ENCODE data around the gene COMMD1.
"Not testable (repeated sequence)": the region's sequence is repeated elsewhere in the genome, so short reads cannot be mapped to it uniquely, and the experiment has no call there.

COMMD1 gene

DNA sequence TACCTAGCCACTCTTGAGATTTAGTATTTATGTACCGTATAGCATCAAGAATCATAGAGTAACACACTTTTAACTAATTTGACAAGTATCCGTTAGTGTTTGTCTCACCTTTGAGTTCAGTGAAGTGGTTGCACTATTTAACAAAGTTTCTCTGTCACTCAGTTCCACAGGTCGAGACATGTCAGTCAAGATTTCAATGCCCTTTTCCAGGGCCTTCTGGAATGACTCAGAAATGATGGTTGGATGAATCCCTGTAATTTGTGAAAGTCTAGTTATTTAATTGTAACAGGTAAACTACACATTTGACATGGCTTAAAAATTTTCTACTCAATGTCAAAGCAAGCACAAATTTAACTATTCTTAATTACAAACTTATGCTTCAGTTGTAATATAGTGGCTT, 26.7 kb upstream of the COMMD1 start:
- TF ChIP-seq, protein P1, sequence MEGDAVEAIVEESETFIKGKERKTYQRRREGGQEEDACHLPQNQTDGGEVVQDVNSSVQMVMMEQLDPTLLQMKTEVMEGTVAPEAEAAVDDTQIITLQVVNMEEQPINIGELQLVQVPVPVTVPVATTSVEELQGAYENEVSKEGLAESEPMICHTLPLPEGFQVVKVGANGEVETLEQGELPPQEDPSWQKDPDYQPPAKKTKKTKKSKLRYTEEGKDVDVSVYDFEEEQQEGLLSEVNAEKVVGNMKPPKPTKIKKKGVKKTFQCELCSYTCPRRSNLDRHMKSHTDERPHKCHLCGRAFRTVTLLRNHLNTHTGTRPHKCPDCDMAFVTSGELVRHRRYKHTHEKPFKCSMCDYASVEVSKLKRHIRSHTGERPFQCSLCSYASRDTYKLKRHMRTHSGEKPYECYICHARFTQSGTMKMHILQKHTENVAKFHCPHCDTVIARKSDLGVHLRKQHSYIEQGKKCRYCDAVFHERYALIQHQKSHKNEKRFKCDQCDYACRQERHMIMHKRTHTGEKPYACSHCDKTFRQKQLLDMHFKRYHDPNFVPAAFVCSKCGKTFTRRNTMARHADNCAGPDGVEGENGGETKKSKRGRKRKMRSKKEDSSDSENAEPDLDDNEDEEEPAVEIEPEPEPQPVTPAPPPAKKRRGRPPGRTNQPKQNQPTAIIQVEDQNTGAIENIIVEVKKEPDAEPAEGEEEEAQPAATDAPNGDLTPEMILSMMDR (IDR thresholded peaks at IDR 0.05; ENCODE audit: control extremely low read depth, extremely low read depth, low read depth, missing control alignments), result no peak
- POLR2A ChIA-PET, result interaction anchor here (0.7 kb wide), 1 partner anchor 349 kb away, joined by 4 read pairs; no protein-coding TSS in a partner anchor
- CTCF ChIA-PET, result interaction anchor here (0.8 kb wide), 1 partner anchor 8 kb away, joined by 3 read pairs; no protein-coding TSS in a partner anchor
- DNase-seq (ENCODE audit: extremely low spot score), result no peak

DNA sequence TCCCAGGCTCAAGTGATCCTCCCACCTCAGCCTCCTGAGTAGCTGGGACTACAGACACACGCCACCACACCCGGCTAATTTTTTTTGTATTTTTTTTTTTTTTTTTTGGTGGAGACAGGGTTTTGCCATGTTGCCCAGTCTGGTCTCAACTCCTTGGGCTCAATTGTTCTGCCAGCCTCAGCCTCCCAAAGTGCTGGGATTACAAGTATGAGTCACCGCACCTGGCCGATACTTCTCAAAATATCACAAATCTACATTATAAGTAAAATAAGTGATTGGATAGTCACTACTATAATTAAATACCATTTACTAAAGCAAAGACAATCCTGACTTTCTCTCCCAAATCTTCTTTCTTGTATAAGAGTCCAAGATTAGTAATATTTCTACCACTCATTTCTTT, 26.1 kb upstream of the COMMD1 start:
- CTCF ChIA-PET; DNase-seq (ENCODE audit: extremely low spot score): not testable (repeated sequence)
- POLR2A ChIA-PET, result interaction anchor here (0.6 to 0.7 kb wide), 2 partner anchors 115 to 348 kb away, joined by 4 to 6 read pairs; no protein-coding TSS in a partner anchor

DNA sequence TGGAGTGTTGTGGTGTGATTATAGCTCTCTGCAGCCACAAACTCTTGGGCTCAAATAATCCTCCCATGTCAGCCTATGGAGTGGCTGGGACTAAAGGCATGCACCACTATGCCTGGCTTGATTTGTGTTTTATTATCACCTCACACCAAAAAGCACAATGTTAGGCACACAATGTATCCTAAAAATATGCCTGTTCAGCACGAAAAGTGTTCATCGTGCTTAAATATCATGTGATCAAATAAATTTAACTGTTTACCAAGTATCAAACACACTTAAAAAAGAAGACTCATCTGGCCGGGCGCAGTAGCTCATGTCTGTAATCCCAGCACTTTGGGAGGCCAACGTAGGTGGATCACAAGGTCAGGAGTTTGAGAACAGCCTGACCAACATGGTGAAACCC, 22.6 kb upstream of the COMMD1 start:
- TF ChIP-seq, protein P1 (IDR thresholded peaks at IDR 0.05; ENCODE audit: control extremely low read depth, extremely low read depth, low read depth, missing control alignments), result no peak
- POLR2A ChIA-PET, result interaction anchor here (0.6 kb wide), 2 partner anchors 381 to 797 kb away, joined by 3 to 4 read pairs; no protein-coding TSS in a partner anchor
- no peak for DNase-seq (ENCODE audit: extremely low spot score)
- CTCF ChIA-PET, result interaction anchor here (0.7 to 1.4 kb wide), 2 partner anchors 11 to 15 kb away, joined by 3 to 5 read pairs; no protein-coding TSS in a partner anchor

DNA sequence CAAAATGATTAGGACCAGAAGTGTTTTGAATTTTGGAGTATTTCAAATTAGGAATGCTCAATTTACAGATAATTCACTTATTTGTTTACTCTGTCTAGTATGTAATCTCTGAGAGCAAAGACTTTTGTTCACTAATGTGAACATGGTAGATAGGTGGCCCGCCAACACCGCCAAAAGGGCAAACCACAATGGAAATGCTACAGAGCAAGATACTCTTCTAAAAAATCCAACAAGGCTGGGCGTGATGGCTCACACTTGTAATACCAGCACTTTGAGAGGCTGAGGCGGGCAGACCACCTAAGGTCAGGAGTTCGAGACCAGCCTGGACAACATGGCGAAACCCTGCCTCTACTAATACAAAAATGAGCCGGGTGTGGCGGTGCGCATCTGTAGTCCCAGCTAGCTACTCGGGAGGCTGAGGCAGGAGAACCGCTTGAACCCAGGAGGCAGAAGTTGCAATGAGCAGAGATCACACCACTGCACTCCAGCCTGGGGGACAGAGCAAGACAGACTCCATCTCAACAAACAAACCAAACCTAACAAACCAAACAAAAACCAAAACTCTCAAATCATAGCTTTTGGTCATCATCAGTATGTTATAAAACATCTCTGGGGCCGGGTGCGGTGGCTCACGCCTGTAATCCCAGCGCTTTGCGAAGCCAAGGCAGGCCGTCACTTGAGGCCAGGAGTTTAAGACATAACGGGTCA, 19.4 kb upstream of the COMMD1 start:
- ChIA-PET POLR2A (no interaction called here), CTCF (interaction anchor here (1.1 kb wide), 1 partner anchor 9 kb away, joined by 3 read pairs; no protein-coding TSS in a partner anchor)
- no peak for DNase-seq (ENCODE audit: extremely low spot score)
- TF ChIP-seq, protein P1 (IDR thresholded peaks at IDR 0.05; ENCODE audit: control extremely low read depth, extremely low read depth, low read depth, missing control alignments), result no peak

DNA sequence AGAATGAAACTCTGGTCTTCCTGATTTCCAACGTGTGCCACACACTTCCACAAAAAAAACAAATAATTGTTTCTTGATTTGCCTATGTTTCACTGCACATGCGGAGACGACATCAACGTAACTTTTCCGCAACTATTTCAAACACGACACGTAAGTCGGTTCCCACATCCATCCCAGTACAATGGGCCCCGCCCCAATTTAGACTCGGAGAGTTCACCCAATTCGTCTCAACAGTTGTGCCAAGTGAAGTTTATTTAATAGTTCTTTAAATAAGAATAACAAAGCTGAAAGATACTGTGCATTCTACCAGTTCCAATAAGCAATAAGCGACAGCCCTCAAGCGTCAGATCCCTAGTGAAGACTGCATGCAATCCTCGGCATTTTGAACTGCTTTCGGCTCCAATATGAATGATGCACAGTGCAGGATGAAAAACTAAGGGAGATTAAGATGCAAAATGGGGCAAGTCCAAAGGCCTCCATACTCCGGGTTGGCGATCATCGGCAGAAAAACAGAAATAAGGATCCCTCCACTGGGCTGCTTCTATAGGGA, 17.7 kb upstream of the COMMD1 start:
- TF ChIP-seq, protein P1 (IDR thresholded peaks at IDR 0.05; ENCODE audit: control extremely low read depth, extremely low read depth, low read depth, missing control alignments), result no peak
- ChIA-PET CTCF (no interaction called here), POLR2A (no interaction called here)
- no peak for DNase-seq (ENCODE audit: extremely low spot score)

DNA sequence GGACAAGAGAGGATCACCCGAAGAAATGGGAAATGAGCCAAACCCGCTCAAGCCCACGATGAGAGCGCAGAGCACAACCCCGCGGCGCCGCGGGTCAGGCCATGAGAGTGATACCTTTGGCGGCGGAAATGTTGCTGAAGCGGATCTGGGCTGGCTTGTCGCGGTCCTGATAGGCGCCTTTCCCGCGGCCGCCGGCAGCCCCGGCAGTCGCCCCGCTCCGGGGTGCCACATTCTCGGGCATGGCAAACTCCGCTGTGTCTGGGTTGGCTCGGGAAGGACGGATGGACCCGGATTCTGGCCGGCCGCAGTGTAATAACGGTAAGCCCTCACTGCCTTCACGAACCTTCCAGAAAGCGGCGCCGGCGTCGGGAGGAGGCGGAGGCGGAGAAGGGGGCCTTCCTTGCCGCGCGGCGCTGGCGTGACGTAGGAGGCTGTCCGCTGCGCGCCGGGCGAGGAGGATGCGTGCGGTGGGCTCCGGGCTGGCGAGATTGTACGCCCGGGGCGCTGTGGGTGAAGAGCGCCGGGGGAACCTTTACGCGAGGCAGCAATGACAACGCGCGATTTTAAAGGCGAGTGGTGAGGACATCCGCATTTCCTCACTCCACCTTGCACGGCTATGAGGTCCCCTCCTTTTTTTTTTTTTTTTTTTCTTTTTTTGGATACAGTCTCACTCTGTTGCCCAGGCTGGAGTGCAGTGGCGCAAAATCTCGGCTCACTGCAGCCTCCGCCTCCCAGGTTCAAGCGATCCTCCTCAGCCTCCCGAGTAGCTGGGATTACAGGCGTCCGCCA, 17.0 kb upstream of the COMMD1 start, which contains the start of gene CCT4:
CCT4 (minus strand) TSS at position 390 of the 789 bp plus-strand sequence; CDS start at position 241, 149 bp downstream.
- POLR2A ChIA-PET, result interaction anchor here (0.7 kb wide), 2 partner anchors 866 to 925 kb away, joined by 3 to 9 read pairs; no protein-coding TSS in a partner anchor
- TF ChIP-seq, protein P1 (IDR thresholded peaks at IDR 0.05; ENCODE audit: control extremely low read depth, extremely low read depth, low read depth, missing control alignments), result no peak
- peak; percentile 87 for DNase-seq (ENCODE audit: extremely low spot score)
- CTCF ChIA-PET, result no interaction called here

All from GM10248 (cell line).